HG03066 (cell line): ENCODE results near the gene MORC1.
"Not testable (repeated sequence)": the region's sequence is repeated elsewhere in the genome, so short reads cannot be mapped to it uniquely, and the experiment has no call there.

ENCODE experiments used
- ATAC-seq: cut with Tn5 transposase; IDR thresholded peaks from one replicate; pipeline ENCODE4 v1.9.1; 2021; ENCODE audit warnings: low read depth; ENCODE audit not compliant: unreplicated experiment

Gene MORC1

GRCh38 chr3:109117939-109118338, at the start of gene MORC1:
MORC1 (minus strand) TSS chr3:109118134; CDS start chr3:109118059, 75 bp downstream.
- ATAC-seq: no peak

- no peak for ATAC-seq
These were observed 48.0 kb upstream of the MORC1 start for GRCh38 chr3:109165905-109166304.

- ATAC-seq: no peak
These were observed 43.7 kb upstream of the MORC1 start for GRCh38 chr3:109161487-109162123.

GRCh38 chr3:109155828-109156227, 37.9 kb upstream of the MORC1 start:
- no peak for ATAC-seq

- ATAC-seq: no peak
These were observed 37.0 kb upstream of the MORC1 start for GRCh38 chr3:109154979-109155378.

GRCh38 chr3:109152320-109152719, 34.4 kb upstream of the MORC1 start:
- ATAC-seq: no peak

- ATAC-seq: no peak
These were observed 31.1 kb upstream of the MORC1 start for GRCh38 chr3:109149078-109149477.

GRCh38 chr3:109143646-109144045, 25.7 kb upstream of the MORC1 start:
- no peak for ATAC-seq

GRCh38 chr3:109140318-109140717, 22.4 kb upstream of the MORC1 start:
- no peak for ATAC-seq

- ATAC-seq: no peak
These were observed 19.8 kb upstream of the MORC1 start for GRCh38 chr3:109137761-109138160.

- no peak for ATAC-seq
These were observed 18.6 kb upstream of the MORC1 start, which contains the start of gene C3orf85 for GRCh38 chr3:109136523-109136922. C3orf85 (plus strand) TSS chr3:109136719; CDS start chr3:109136848, 129 bp downstream.

- ATAC-seq: not testable (repeated sequence)
These were observed 15.5 kb upstream of the MORC1 start for GRCh38 chr3:109133474-109133816.

- ATAC-seq: no peak
These were observed 15.0 kb upstream of the MORC1 start for GRCh38 chr3:109132801-109133473.

- ATAC-seq: no peak
These were observed 13.3 kb upstream of the MORC1 start for GRCh38 chr3:109131276-109131675.

- no peak for ATAC-seq
These were observed 9.6 kb upstream of the MORC1 start for GRCh38 chr3:109127553-109127952.

GRCh38 chr3:109125902-109126301, 8.0 kb upstream of the MORC1 start:
- no peak for ATAC-seq

GRCh38 chr3:109122690-109123089, 4.8 kb upstream of the MORC1 start:
- ATAC-seq: no peak

GRCh38 chr3:109118584-109118983, 650 bp upstream of the MORC1 start:
- no peak for ATAC-seq

- ATAC-seq: no peak
These were observed 1.9 kb downstream of the MORC1 start for GRCh38 chr3:109116031-109116430.

- no peak for ATAC-seq
These were observed 2.5 kb downstream of the MORC1 start for GRCh38 chr3:109115451-109115850.

GRCh38 chr3:109114746-109115145, 3.2 kb downstream of the MORC1 start:
- ATAC-seq: no peak
